ENCODE data around the gene SPC25. TPM values are rescaled to one million over a fixed set of nuclear protein-coding genes. Genes with fewer than 3 reads are reported as not detected.
A peak's percentile ranks its signal among the peaks of the same experiment; 100 is the strongest.

SPC25 gene
- total and polyA plus RNA-seq, 7 experiments from 2014 or later = 0.24 to 24.7 (median 0.28) TPM; not detected in 3

DNA sequence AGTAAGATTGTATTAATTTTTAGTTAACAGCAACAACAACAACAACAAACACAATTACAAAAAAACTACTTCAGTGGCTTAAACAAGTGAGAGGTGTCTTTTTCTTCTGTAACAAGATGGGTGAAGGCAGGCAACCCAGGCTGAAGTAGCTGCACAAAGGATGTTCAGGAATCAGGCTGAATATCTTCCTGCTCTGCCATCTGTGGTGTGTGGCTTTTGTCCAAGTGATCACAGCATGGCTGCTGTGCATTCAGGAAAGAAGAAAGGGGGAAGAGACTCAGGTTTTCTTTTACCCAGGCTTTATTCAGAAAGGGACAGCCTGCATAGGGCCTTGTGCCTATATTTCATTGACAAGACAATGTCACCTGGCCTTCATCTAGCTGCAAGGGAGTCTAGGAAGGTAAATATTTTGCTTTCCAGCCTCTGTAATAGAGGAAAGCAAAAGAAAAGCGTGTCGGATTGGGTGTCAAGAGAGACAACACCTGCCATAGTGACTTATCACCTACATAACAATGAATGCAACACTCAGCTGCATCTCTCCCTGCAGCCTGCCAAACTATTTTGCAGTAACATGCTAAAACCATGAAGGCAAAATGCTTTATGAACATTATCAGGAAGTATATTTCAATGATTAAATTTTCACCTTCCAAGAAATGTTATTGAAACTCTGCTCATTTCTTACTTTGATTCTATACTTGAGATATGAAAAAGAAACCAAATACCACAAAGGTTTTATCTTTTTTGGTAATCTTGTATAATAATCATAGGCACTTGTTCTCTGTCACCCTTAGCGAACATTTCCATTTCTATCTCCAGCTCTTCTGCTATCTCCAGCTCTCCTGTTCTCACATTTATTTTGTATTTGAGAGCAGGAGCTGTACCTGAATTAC is 25.5 kb upstream of the SPC25 start:
- peaks cover 0 to 15% (median 0%) of the 10 kb centered on the region in 11 donors for H3K9me3 Mint-ChIP-seq
- no peaks in the 10 kb centered on the region for H3K36me3 ChIP-seq (ENCODE audit: control insufficient read depth in 2 of 3, insufficient read depth in 3 of 3, low read length in 3 of 3)
- no peak overlapping the region for H3K4me3 ChIP-seq (ENCODE audit: low read length)
- H3K27me3 Mint-ChIP-seq = peaks cover 18 to 54% (median 33%) of the 10 kb centered on the region in 5 donors
- H3K27ac Mint-ChIP-seq = no peak overlapping the region
- H3K27ac ChIP-seq (ENCODE audit: low read depth, low read length) = no peak overlapping the region
- H3K9me3 ChIP-seq (ENCODE audit: control insufficient read depth in 2 of 3, low read length in 3 of 3) = peaks cover 0 to 4% (median 0%) of the 10 kb centered on the region in 3 experiments
- H3K4me3 Mint-ChIP-seq = no peak overlapping the region
- CTCF ChIA-PET = no interaction called here
- H3K36me3 Mint-ChIP-seq = peaks cover 0 to 8% (median 0%) of the 10 kb centered on the region in 5 donors
- peaks cover 0 to 15% (median 7%) of the 10 kb centered on the region in 7 donors for H3K4me1 Mint-ChIP-seq
- H3K4me1 ChIP-seq (ENCODE audit: control insufficient read depth in 2 of 2, insufficient read depth in 2 of 2, low read length in 2 of 2) = no peaks in the 10 kb centered on the region
- intact Hi-C loops (cut with micrococcal nuclease) = loop anchor here in 1 of 2 donors (10.0 kb wide), 1 partner anchor 211 kb away; no protein-coding TSS in a partner anchor
- ATAC-seq (no peak), DNase-seq (no peak)
- POLR2A ChIA-PET = interaction anchor here (0.6 kb wide), 1 partner anchor 454 kb away, joined by 5 read pairs; no protein-coding TSS in a partner anchor
- peaks cover 0 to 4% of the 10 kb centered on the region in 2 donors for H3K27me3 ChIP-seq (ENCODE audit: control insufficient read depth in 2 of 2, insufficient read depth in 2 of 2, low read length in 2 of 2)

DNA sequence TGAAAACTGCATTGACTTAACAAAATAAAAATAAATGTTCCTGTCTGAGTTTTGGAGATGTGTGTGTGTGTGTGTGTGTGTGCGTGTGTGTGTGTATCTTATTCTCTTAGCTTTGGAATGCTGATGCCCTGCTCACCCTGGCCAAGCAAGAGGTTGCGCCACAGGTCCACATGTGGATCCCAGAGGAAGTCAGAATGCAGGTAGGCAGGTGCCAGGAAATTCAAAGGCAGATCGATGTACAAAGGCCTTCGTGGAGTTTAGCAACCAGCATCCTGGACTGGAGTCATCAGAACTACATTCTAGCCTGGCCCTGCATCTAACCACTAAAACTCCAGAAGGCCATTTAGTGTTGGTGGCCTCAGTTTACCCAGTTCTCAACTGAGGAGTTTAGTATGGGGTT is 23.3 kb upstream of the SPC25 start:
- Mint-ChIP-seq H3K36me3 (peaks cover 0 to 11% (median 0%) of the 10 kb centered on the region in 5 donors), H3K4me3 (peak overlapping the region in 3 of 10 donors; percentile 2 to 36 (median 23)), H3K27ac (no peak overlapping the region), H3K4me1 (peaks cover 0 to 15% (median 7%) of the 10 kb centered on the region in 7 donors), H3K9me3 (peaks cover 0 to 15% (median 0%) of the 10 kb centered on the region in 11 donors), H3K27me3 (peaks cover 27 to 50% (median 30%) of the 10 kb centered on the region in 5 donors)
- ChIA-PET POLR2A (no interaction called here), CTCF (interaction anchor here (0.6 kb wide), 1 partner anchor 578 kb away, joined by 3 read pairs; no protein-coding TSS in a partner anchor)
- no peak overlapping the region for H3K27ac ChIP-seq (ENCODE audit: low read depth, low read length)
- intact Hi-C loops (cut with micrococcal nuclease) = loop anchor here in 1 of 2 donors (10.0 kb wide), 1 partner anchor 209 kb away; no protein-coding TSS in a partner anchor
- H3K9me3 ChIP-seq (ENCODE audit: control insufficient read depth in 2 of 3, low read length in 3 of 3) = peaks cover 0 to 4% (median 0%) of the 10 kb centered on the region in 3 experiments
- no peaks in the 10 kb centered on the region for H3K4me1 ChIP-seq (ENCODE audit: control insufficient read depth in 2 of 2, insufficient read depth in 2 of 2, low read length in 2 of 2)
- DNase-seq = no peak
- H3K4me3 ChIP-seq (ENCODE audit: low read length) = no peak overlapping the region
- H3K36me3 ChIP-seq (ENCODE audit: control insufficient read depth in 2 of 3, insufficient read depth in 3 of 3, low read length in 3 of 3) = no peaks in the 10 kb centered on the region
- ATAC-seq = no peak
- H3K27me3 ChIP-seq (ENCODE audit: control insufficient read depth in 2 of 2, insufficient read depth in 2 of 2, low read length in 2 of 2) = peaks cover 0 to 4% of the 10 kb centered on the region in 2 donors

DNA sequence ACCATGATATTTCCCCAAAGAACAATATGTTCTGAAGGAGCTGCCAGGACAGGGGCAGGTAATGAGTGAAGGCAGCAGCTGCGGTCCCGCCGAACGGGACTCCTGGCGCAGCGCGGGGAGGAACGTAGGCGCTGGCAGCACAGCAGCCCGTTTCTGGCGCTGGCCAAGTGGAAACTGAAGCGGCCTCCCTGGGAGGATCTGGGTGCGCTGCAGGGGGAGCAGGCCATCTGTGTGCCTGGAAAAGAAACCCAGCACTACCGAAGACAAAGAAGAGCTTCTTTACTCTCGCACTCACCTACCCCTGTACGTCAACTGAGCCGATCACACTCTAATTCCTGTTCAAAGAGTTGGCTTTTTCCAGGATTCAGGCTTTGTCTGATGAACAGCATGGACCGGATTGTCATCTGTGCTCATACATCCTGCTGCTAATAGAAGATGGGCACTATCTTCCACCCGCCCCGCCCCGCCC is 22.7 kb upstream of the SPC25 start:
- H3K27me3 Mint-ChIP-seq = peaks cover 29 to 46% (median 32%) of the 10 kb centered on the region in 5 donors
- H3K4me3 ChIP-seq (ENCODE audit: low read length) = no peak overlapping the region
- ChIA-PET CTCF (interaction anchor here (0.6 kb wide), 1 partner anchor 578 kb away, joined by 3 read pairs; no protein-coding TSS in a partner anchor), POLR2A (no interaction called here)
- no peak overlapping the region for H3K27ac Mint-ChIP-seq
- H3K9me3 ChIP-seq (ENCODE audit: control insufficient read depth in 2 of 3, low read length in 3 of 3) = peaks cover 0 to 4% (median 0%) of the 10 kb centered on the region in 3 experiments
- H3K4me1 ChIP-seq (ENCODE audit: control insufficient read depth in 2 of 2, insufficient read depth in 2 of 2, low read length in 2 of 2) = no peaks in the 10 kb centered on the region
- H3K4me1 Mint-ChIP-seq = peaks cover 0 to 15% (median 7%) of the 10 kb centered on the region in 7 donors
- intact Hi-C loops (cut with micrococcal nuclease) = loop anchor here in 1 of 2 donors (10.0 kb wide), 1 partner anchor 208 kb away; no protein-coding TSS in a partner anchor
- ATAC-seq (peak; percentile 47), DNase-seq (no peak)
- peak overlapping the region in 9 of 10 donors; percentile 18 to 73 (median 32) for H3K4me3 Mint-ChIP-seq
- peaks cover 0 to 4% of the 10 kb centered on the region in 2 donors for H3K27me3 ChIP-seq (ENCODE audit: control insufficient read depth in 2 of 2, insufficient read depth in 2 of 2, low read length in 2 of 2)
- peaks cover 0 to 15% (median 0%) of the 10 kb centered on the region in 11 donors for H3K9me3 Mint-ChIP-seq
- peaks cover 0 to 11% (median 0%) of the 10 kb centered on the region in 5 donors for H3K36me3 Mint-ChIP-seq
- no peaks in the 10 kb centered on the region for H3K36me3 ChIP-seq (ENCODE audit: control insufficient read depth in 2 of 3, insufficient read depth in 3 of 3, low read length in 3 of 3)
- H3K27ac ChIP-seq (ENCODE audit: low read depth, low read length) = no peak overlapping the region

DNA sequence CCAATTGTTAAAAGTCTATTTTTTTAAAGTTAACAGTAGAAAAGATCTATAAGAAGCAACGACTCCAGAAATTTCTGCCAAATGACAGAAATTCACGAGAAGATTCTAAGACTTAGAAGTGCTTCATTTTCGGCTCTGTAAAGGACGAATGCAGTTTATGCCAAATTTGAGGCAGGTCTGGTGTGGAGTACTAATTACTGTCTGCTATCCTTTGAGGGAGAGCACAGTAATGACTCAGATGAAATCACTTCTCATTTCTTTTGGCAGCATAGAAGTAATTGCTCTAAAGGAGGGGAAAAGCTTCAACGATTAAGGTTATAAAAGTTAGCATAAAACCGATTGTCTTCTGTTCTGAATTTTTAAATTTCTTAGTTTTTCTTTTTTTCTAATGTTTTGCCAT is 22.2 kb upstream of the SPC25 start:
- no peak overlapping the region for H3K27ac ChIP-seq (ENCODE audit: low read depth, low read length)
- peaks cover 0 to 15% (median 7%) of the 10 kb centered on the region in 7 donors for H3K4me1 Mint-ChIP-seq
- DNase-seq (no peak), ATAC-seq (peak; percentile 50)
- peaks cover 0 to 11% (median 0%) of the 10 kb centered on the region in 5 donors for H3K36me3 Mint-ChIP-seq
- no peaks in the 10 kb centered on the region for H3K36me3 ChIP-seq (ENCODE audit: control insufficient read depth in 2 of 3, insufficient read depth in 3 of 3, low read length in 3 of 3)
- ChIA-PET CTCF (no interaction called here), POLR2A (no interaction called here)
- no peaks in the 10 kb centered on the region for H3K4me1 ChIP-seq (ENCODE audit: control insufficient read depth in 2 of 2, insufficient read depth in 2 of 2, low read length in 2 of 2)
- H3K27ac Mint-ChIP-seq = no peak overlapping the region
- peak overlapping the region in 7 of 10 donors; percentile 18 to 73 (median 32) for H3K4me3 Mint-ChIP-seq
- H3K27me3 Mint-ChIP-seq = peaks cover 29 to 48% (median 36%) of the 10 kb centered on the region in 5 donors
- H3K9me3 ChIP-seq (ENCODE audit: control insufficient read depth in 2 of 3, low read length in 3 of 3) = peaks cover 0 to 4% (median 0%) of the 10 kb centered on the region in 3 experiments
- H3K9me3 Mint-ChIP-seq = peaks cover 0 to 15% (median 0%) of the 10 kb centered on the region in 11 donors
- intact Hi-C loops (cut with micrococcal nuclease) = loop anchor here in 1 of 2 donors (10.0 kb wide), 1 partner anchor 208 kb away; no protein-coding TSS in a partner anchor
- peaks cover 0 to 4% of the 10 kb centered on the region in 2 donors for H3K27me3 ChIP-seq (ENCODE audit: control insufficient read depth in 2 of 2, insufficient read depth in 2 of 2, low read length in 2 of 2)
- H3K4me3 ChIP-seq (ENCODE audit: low read length) = no peak overlapping the region

DNA sequence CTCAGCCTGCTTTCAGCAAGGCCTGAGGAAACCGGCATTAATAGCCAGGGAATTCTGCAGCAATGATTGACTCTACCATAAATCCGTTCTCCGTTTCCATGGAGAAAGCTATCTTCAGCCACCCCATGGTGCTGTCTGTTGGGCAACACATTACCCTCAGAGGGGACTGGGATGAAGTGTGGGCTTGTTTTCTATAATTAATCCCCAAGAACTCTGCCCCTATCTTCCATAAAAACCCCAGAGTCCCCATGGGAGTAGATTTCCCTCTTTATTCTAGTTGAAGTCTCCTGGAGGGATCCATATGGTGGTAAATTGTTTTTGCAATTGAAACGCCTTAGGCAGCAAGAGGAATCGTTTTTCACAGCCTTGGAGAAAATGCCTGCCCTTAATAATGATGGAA is 20.1 kb upstream of the SPC25 start:
- Mint-ChIP-seq H3K4me3 (no peak overlapping the region), H3K27me3 (peaks cover 32 to 59% (median 39%) of the 10 kb centered on the region in 5 donors), H3K27ac (no peak overlapping the region), H3K9me3 (peaks cover 0 to 5% (median 0%) of the 10 kb centered on the region in 11 donors), H3K4me1 (peaks cover 0 to 9% (median 7%) of the 10 kb centered on the region in 7 donors), H3K36me3 (peaks cover 0 to 7% (median 0%) of the 10 kb centered on the region in 5 donors)
- ATAC-seq (no peak), DNase-seq (no peak)
- intact Hi-C loops (cut with micrococcal nuclease) = loop anchor here in 1 of 2 donors (10.0 kb wide), 1 partner anchor 206 kb away; no protein-coding TSS in a partner anchor
- H3K27me3 ChIP-seq (ENCODE audit: control insufficient read depth in 2 of 2, insufficient read depth in 2 of 2, low read length in 2 of 2) = peaks cover 0 to 4% of the 10 kb centered on the region in 2 donors
- no peak overlapping the region for H3K4me3 ChIP-seq (ENCODE audit: low read length)
- no peaks in the 10 kb centered on the region for H3K9me3 ChIP-seq (ENCODE audit: control insufficient read depth in 2 of 3, low read length in 3 of 3)
- H3K4me1 ChIP-seq (ENCODE audit: control insufficient read depth in 2 of 2, insufficient read depth in 2 of 2, low read length in 2 of 2) = no peaks in the 10 kb centered on the region
- no peaks in the 10 kb centered on the region for H3K36me3 ChIP-seq (ENCODE audit: control insufficient read depth in 2 of 3, insufficient read depth in 3 of 3, low read length in 3 of 3)
- POLR2A ChIA-PET = no interaction called here
- CTCF ChIA-PET = interaction anchor here (1.1 kb wide), 1 partner anchor 224 kb away, joined by 4 read pairs; no protein-coding TSS in a partner anchor
- no peak overlapping the region for H3K27ac ChIP-seq (ENCODE audit: low read depth, low read length)

DNA sequence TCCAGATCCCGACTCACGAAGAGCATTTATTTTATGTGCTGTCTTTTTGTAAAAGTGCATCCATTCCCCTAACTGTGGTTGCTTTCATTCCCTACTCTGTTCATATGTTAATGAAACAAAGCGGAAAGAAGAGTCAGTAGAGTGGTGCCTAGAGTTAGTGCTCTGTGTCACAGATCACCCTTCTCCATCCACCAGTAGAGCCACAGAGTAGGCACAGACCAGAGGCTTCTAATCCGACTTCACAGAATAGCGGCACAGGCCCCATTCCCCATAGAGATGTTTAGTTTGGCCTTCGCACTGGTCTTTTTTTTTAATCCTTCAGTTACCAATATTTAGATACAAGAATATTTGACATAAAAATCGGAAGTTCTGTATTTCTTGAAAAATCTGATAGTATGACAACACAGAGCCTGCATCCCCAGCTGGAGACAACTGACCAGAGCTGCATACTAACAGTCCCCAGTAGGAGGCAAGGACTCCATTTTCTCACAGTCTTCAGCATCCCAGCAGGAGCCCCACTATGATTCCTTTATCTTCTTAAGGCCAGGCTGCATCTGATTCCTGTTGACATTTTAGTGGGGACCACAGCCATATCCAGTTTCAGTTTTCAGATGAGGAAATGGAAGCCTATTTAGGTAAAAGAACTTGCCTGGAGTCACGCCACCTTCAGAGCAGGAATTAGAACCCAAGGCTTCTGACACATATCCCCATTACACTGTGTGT is 17.9 kb upstream of the SPC25 start:
- no peaks in the 10 kb centered on the region for H3K9me3 ChIP-seq (ENCODE audit: control insufficient read depth in 2 of 3, low read length in 3 of 3)
- DNase-seq = no peak
- Mint-ChIP-seq H3K4me1 (peaks cover 0 to 7% (median 6%) of the 10 kb centered on the region in 7 donors), H3K36me3 (peaks cover 0 to 3% (median 0%) of the 10 kb centered on the region in 5 donors), H3K4me3 (no peak overlapping the region), H3K27ac (no peak overlapping the region), H3K9me3 (no peaks in the 10 kb centered on the region), H3K27me3 (peaks cover 23 to 65% (median 36%) of the 10 kb centered on the region in 5 donors)
- no peaks in the 10 kb centered on the region for H3K4me1 ChIP-seq (ENCODE audit: control insufficient read depth in 2 of 2, insufficient read depth in 2 of 2, low read length in 2 of 2)
- CTCF ChIA-PET = no interaction called here
- intact Hi-C loops (cut with micrococcal nuclease) = no loop called here
- no peaks in the 10 kb centered on the region for H3K36me3 ChIP-seq (ENCODE audit: control insufficient read depth in 2 of 3, insufficient read depth in 3 of 3, low read length in 3 of 3)
- peaks cover 0 to 4% of the 10 kb centered on the region in 2 donors for H3K27me3 ChIP-seq (ENCODE audit: control insufficient read depth in 2 of 2, insufficient read depth in 2 of 2, low read length in 2 of 2)
- POLR2A ChIA-PET = no interaction called here
- H3K4me3 ChIP-seq (ENCODE audit: low read length) = no peak overlapping the region
- H3K27ac ChIP-seq (ENCODE audit: low read depth, low read length) = no peak overlapping the region
- ATAC-seq = no peak
